Superior temporal gyrus (tissue), 1 donor: ENCODE measurements around the gene INTS1.
A peak's percentile ranks its signal among the peaks of the same experiment; 100 is the strongest.
"Not testable (repeated sequence)": the region's sequence is repeated elsewhere in the genome, so short reads cannot be mapped to it uniquely, and the experiment has no call there.

Source experiments
- DNase-seq: peaks from one replicate; pipeline ENCODE4 v3.0.0-alpha.2; 2016; ENCODE audit errors: extremely low spot score

The INTS1 gene

DNA sequence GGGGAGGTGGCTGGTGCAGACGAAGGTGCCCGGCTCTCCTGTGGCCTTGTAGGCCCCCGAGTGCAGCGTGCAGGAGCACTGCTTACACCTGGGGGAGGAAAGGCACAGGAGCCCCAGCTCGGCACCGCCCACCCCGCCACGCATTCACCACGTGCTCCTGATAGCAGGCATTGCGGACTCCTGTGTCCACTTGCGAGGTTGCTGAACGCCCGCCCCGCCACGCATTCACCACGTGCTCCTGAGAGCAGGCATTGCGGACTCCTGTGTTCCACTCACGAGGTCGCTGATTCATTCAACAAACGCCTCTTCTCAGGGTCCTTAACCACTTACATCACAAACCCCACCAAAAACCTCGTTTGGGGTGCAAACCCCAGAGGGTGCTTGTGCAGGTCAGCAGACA lies 58.8 kb downstream of the INTS1 start:
- DNase-seq = no peak

DNA sequence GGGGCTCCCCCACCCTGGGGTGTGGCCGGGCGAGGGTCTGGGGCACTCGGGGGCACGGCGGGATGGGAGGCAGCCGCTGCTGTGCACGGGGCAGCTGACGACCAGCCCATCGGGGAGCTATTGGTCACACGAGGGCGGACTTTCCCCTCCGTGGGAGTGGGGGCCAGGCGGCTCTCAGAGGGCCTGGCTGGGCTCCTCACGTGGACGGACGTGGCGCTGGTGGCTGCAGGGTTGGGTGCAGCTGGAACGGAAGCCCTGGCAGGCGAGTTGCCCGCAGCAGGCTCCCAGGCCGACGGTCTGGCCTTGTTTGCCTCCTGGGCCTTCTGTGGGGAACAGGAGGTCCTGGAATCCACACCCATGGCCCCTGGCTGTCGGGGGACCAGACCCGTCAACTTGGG lies 59.3 kb downstream of the INTS1 start:
- DNase-seq = no peak

DNA sequence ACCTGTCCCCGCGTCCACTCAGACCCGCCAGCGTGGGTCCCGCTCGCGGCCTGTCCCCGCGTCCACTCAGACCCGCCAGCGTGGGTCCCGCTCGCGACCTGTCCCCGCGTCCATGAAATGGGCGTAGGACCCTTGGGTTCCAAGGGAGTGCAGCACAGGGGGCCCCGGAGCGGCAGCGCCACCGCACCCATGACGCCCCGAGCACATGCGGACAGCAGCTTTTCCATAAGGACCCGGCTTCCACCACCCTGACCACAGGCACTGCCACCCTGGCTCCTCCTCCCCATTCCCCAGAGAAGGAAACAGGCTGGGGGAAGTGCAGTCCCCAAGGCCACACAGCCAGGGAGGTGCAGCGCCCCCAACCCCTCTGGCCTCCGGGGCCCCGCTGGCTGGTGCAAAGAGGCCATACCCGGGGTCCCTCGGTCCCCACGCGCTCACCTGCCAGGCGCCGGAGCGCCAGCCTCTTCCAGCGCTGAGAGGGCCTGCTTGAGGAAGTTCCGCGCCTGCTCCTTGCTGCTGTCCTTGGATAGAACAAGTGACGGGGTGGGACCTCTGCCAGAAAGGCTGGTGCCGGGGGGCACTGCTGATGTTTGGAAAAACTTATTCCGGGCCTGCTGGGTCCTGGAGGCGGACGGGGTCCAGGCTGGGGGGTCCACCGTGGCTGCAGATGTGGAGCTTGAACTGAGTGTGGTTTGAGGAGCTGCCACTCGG lies 59.8 kb downstream of the INTS1 start:
- no peak for DNase-seq

DNA sequence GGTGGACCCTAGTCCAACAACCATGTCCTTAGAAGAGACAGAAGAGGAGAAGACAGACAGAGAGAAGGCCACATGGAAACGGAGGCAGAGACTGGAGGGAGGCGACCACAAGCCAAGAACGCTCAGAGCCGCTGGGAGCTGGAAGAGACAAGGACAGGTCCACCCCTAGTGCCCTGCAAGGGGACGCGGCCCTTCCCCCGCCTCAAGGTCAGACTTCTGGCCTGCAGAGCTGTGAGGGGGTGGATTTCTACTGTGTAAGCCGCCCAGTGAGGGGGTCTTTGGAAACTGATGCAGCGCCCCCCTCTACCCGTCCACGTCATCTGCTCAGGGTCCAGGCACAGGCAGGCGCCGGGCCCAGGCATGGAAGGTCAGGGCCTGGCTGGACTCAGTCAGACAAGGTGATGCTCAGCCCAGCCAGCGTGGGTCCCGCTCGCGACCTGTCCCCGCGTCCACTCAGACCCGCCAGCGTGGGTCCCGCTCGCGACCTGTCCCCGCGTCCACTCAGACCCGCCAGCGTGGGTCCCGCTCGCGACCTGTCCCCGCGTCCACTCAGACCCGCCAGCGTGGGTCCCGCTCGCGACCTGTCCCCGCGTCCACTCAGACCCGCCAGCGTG lies 60.5 kb downstream of the INTS1 start:
- not testable (repeated sequence) for DNase-seq

DNA sequence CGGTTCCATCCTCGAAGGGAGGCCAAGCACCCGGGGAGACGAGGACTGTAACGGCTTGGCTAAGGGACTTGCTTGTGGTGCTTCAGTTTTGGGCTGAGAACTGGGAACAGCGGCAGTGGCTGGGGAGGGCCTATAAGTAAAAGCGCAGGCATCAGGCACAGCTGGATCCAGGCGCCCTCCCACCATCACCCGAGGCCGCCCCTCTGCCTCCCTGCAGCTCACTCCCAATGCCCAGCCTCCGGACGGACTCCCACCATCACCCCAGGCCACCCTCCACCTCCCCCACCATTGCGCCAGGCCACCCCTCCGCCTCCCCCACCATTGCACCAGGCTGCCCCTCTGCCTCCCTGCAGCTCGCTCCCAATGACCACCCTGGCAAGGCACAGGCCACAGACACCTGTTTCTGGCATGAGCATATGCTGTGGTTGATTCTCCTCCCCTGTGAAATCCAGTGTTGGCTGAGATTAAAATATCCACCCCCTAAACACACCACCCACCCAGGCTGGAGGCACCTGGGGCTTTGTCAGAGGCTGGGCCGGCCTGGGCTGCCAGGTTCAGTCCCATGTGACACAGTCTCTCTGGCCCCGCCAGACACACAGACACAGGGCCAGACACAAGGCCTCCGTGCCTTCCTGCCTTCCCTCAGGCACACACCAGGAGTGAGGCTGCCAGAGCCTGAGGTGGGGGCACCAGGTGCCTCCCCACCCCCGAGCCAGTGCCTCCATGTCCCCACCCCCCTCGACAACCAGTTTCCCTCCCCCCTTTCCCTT lies 61.6 kb downstream of the INTS1 start:
- DNase-seq = no peak

DNA sequence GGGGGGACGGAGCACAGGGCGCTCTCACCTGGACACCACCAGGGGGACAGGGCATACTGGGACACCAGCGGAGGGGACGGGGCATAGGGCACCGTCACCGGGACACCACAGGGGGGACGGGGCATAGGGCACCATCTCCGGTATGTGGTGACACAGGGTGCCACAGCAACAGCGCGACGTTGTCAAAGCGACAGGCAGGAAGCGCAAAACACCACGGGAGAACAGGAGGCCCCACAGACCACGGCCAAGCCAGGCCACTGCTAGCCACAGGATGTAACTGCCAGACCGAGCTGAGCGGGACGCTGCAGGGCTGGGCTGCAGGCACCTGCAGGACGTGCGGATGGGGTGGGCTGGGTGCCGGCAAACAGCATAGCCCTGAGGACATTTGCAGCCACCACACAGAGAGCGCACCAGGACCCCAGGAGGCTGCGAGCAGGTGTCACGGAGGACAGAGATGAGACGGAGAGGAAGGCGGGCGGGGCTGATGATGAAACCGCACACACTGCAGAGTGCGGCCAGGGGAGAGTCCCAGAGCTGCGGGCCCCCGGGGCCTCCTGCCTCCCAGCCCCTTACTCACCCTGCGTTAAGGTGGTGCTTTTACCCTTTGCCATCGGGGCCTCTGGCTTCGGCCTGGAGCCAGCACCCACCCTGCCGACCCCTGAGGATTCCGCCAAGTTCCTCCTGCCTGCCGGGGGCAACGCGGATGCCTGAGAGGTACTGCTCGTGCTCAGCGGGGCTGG lies 62.4 kb downstream of the INTS1 start:
- DNase-seq = no peak

DNA sequence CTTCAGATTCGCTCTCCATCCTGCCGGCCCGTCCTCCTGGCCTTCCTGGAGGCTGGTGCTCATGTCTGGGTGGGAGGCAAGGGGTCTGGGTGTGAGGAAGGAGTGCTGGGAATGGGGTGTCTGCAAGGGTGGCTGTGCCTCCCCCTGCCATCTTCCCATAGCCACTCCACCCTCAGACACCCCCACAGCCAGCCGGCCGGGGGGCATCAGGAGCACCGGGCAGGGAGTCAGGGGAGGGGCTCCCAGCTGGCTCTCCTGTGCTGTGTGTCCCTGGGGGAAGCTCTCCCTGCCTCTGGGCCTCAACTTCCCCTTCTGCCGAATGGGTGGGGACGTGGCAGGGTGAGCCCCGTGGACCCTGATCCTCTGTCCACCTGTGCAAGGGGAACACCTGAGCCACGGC lies 63.6 kb downstream of the INTS1 start:
- DNase-seq = no peak

DNA sequence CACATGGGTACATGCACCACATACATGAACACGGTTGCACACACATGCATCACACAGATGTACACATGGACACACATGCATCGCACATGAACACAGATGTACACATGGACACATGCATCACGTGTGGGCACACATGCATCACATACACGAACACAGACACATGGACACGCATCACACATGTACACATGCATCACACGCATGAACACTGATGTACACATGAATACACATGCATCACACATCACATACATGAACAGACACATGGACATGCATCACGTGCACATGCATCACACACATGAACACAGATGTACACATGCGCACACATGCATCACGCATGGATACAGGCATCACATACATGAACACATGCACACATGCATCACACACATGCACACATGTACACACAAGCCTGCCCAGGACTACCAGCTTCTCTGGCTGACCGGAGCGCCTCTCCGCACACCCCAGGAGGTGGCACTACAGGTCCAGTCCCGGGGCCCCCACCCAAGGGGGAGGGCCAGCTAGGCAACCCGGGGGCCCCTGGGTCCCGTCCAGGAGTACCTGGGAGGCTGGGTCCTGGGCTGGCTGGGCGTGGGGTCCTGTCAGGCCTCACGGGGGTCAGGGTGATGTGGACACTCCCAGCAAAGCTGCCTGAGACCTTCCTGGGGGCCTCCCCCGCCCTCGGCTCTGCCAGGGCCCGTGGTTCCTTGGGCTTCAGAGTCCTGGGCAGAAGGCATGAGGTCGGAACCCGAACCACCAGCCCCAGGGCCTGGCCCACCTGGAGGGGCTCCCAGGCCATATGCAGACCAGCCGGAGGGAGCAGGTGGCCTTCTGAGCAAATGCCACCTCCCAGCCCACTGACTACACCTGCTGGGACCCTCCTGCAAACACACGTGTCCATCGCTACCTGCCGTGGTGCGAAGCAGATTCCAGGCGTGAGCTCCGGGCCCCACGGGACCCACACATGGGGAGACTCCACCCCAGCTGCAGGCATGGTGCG lies 64.5 kb downstream of the INTS1 start:
- no peak for DNase-seq

DNA sequence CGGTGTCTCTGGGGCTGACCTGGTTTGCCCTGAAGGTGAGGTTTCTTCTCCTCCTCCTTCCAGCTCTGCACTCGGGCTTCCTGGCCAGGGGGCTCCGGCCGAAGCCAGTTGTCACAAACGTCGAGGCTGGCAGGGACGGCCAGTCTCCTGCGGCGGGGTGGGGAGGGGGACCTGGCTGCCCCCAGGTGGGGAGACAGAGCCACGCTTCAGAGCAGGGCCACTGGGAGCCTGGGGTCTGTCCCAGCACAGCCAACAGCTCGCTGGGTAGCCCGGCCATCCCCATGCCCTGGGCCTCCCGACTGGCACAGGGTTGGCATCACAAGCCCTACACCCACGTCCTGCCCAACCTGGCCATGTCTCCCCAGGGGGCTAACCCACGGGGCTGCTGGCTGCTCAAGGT lies 65.4 kb downstream of the INTS1 start:
- no peak for DNase-seq

DNA sequence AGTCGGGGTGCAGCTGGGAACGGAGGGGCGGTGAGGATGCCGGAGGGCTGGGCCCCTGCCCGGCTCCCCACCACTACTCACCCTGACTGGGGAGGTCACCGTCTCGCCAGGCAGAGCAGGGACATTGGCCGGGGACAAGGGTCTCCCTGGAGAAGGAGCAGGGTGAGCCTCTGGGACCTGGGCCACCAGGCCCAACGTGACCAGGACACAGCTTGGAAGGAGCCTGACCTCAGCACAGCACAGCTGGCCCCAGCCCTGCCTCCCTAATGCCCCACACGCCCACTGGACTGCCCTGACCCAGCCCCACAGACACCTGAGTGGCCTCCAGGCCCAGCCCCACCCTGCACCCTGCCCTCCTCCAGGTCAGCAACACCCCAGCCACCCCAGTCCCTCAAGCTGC lies 66.0 kb downstream of the INTS1 start:
- no peak for DNase-seq

DNA sequence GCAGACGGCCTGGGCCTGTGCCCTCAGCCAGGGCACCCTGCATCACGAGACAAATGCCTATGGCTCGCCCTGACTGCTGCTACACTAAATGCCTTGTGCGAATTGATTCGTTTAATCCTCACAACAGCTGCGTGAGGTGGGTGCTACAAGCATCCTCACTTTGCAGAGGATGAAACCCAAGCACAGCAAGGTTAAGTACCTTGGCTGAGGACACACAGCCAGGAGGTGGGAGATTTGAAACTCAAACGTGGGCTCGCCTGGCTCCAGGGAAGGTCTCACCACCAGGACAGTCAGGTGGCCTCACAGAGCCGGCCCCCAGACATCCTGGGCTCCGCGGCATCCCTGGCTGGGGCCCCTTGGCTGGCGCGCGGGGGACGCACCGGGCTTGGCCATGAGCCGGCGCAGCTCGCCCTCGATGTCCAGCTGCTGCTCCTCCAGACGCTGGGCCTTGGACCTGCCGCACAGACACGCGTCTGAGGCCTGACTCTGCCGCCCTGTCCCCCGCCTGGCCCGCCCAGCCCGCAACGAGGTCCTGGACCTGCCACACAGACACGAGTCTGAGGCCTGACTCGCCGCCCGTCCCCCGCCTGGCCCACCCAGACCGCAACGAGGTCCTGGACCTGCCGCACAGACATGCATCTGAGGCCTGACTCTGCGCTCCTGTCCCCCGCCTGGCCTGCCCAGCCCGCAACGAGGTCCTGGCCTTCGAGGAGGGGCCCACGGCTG lies 66.9 kb downstream of the INTS1 start:
- DNase-seq = no peak

DNA sequence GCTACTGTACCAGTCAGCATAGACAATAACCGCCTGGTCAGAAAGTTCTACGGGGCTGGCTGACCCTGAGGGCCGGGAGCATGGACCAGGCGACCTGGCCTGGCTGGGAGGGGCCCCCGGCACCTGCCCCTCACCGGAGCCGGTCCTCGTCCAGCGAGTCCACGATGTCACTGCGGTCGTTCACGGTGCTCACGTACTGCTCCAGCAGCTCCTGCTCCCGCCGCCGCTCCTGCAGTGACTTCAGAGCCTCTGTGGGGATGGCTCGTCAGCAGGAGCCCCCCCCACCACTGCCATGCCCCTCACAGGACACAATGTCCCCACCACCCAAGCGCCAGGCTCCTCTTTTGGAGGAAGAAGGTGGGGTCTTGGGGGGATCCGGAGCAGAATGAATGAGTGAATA lies 67.6 kb downstream of the INTS1 start:
- DNase-seq = no peak

DNA sequence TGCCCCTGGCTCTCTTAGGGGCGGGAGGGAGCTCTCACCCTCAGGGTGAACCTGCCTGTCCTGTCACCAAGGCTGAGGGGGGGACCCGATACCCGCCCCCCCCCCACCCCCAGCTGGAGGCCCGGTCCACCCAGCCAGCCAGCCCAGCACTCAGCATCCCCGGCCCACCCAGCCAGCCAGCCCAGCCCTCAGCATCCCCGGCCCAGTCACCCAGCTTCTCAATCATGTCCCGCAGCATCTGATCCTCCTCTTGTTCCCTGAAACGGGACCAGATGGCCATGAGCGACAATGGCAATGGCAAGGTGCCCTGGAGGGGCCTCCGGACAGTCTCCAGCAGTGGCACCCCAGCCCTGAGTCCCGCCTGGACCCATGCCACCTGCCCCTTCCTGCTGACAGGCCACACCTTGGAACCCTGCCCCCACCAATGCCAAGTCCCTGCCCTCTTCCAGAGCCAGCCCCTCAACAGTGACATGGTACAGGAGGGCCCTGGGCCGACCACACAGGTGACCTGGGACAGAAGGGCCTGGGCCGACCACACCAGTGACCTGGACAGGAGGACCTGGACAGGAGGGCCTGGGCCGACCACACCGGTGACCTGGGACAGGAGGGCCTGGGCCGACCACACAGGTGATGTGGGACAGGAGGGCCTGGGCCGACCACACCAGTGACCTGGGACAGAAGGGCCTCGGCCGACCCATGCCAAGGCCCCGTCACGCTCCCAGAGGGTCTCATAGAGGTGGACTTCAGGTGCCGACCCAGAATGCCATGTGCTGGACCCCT lies 69.1 kb downstream of the INTS1 start:
- no peak for DNase-seq

DNA sequence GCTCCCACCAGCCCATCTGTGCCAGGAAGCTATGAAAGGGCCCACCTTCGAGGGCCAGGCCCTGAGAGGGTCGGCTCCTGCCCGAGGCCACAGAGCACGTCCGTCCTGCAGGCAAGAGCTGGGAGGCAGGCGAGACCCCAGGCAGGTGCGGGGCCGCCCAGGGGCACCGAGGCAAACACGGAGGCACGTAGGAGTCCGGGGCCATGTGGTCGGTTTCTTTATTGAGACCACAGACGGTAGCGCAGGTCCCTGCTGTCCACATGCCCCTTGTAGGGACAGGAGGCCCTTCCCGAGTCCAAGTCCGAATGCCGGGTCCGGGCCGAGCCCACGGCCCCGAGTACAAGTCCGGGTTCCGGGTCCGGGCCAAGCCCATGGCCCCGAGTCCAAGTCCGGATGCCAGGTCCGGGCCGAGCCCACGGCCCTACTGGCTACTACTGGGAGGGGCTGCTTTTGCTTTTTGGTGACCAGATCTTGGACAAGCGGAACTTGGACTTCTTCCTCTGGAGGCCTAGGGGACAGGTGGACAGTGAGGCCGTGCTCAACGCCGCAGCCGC lies 69.9 kb downstream of the INTS1 start:
- no peak for DNase-seq

DNA sequence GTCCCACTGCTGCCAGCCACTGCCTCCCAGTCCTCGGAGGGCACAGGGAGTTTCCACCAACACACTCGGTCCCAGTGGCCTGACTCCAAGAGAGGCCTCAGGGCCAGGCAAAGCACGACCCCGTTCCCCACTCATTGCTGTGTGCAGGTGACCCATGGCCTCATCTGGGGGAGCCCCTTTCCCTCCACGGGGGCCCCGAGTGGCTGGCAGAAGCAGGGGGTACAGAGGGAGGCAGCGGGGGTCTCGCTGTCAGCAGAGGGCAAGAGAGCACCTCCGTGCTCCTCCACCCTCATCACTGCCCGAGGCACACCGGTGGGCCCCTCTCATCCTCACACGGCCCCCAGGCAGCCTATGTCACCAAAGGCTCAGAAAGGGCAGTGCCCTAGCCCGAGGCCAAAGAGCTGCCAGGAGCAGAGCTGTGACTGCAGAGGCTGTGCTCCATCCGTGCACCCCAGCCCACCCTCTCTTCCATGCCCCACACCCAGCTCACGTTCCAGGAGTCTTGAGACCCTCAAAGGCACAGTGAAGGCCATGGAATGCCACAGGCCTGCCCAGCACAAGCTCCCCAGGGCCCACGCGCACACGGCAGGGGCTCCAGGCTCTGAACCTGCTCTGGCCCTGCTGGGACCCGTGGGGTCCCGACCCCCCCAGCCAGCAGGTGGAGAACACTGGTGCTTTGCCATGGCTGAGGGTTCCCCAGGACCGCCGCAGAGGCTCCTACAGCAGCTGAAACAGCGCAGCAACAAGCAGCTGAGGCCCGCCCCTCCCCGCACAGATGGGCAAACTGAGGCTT lies 70.9 kb downstream of the INTS1 start:
- DNase-seq = no peak

DNA sequence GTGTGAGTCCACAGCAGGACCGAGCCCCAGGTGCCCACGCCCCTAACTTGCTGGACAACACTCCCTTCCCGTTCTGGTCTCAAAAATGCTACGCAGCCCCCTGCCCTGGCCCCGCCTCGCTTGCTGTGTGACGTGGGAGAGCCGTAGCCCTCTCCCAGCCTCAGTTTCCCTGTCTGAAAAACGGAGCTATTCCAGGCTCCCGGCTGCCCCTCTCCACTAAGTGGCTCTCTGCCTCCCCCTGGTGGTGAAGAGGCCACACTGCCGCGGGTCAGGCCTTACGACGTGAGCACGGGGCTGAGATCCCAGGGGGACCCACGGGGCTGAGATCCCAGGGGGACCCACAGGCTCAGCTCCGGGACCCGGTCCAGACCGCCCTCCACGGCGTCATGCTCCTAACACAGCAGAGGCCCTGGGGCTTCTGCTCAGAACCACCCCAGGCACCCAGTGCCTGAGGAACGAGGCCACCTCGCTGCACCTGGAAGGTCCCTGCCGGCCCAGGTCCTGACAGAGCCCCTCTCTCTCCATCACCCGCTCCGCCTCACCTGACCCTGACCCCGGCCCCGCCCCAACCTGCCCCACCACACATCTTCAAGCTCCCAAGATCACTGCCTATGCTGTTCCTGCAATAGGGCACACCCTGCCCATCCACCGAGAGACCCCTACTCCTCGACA lies 71.6 kb downstream of the INTS1 start:
- DNase-seq = peak; percentile 78

DNA sequence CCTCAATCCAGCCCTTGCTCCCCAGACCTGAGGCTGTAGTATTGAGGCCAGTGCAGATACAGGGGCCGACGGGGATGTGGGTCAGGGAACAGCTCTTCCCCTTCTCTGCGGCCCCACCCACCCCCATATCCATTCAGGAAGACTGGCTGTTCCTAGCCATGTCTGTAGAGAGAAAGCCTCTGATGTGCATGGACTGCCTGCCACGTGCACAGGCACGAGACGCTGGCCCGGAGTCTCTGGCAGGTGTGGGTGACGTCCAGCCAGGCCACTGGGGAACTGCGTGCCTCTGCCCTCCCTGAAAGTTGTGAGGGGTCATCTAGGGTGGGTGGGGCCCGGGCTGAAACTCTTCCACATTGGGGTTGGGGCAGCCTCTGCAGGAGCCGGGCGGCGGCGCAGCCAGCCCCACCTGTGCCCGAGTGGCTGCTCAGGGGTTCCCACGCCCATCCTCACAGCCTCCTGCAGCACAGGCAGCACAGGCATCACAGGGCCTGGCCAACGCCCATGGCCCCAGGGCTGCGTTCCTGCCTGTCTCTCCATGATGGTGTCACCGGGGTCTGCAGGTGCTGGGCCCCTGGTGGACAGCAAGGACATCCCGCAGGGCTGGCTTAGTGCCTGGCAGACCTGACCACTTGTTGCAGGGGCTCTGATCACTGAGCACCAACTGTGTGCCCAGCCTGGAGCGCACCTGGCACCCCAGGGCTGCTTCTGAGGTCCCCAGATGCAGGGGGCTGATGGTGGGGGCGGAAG lies 72.4 kb downstream of the INTS1 start:
- no peak for DNase-seq
